ACC112 (cell line): ENCODE results near the gene IGSF21.

Experiments
- H2AFZ ChIP-seq: fragments of 200-600 bp; sonication (generic); one replicate; pipeline ENCODE4 v1.6.0; 2017; ENCODE audit warnings: antibody characterized with exemption, low read length; ENCODE audit not compliant: unreplicated experiment
- H3K27ac ChIP-seq: fragments of 200-600 bp; sonication (generic); 2 replicates; pipeline ENCODE4 v1.5.1; 2014; ENCODE audit warnings: low read depth, mild to moderate bottlenecking, antibody characterized with exemption, low read length, moderate library complexity
- H3K27me3 ChIP-seq: fragments of 200-600 bp; sonication (generic); 2 replicates; pipeline ENCODE4 v1.6.1; 2014; ENCODE audit warnings: mild to moderate bottlenecking, antibody characterized with exemption, low read length, moderate library complexity, mixed read lengths; ENCODE audit not compliant: insufficient read depth
- H3K36me3 ChIP-seq: fragments of 200-600 bp; sonication (generic); 2 replicates; pipeline ENCODE4 v1.6.1; 2016; ENCODE audit warnings: mild to moderate bottlenecking, antibody characterized with exemption, low read length, moderate library complexity, mixed read lengths; ENCODE audit not compliant: insufficient read depth
- H3K4me1 ChIP-seq: fragments of 200-600 bp; sonication (generic); one replicate; pipeline ENCODE4 v1.6.1; 2016; ENCODE audit warnings: low read length, mixed read lengths; ENCODE audit not compliant: insufficient read depth, unreplicated experiment, control insufficient read depth
- H3K4me3 ChIP-seq: fragments of 200-600 bp; sonication (generic); 2 replicates; pipeline ENCODE4 v1.5.1; 2014; ENCODE audit warnings: mild to moderate bottlenecking, low read depth, low read length
- H3K79me2 ChIP-seq: fragments of 200-600 bp; sonication (generic); one replicate; pipeline ENCODE4 v1.6.0; 2016; ENCODE audit warnings: low read length; ENCODE audit not compliant: control insufficient read depth, unreplicated experiment, insufficient read depth

Gene IGSF21

DNA sequence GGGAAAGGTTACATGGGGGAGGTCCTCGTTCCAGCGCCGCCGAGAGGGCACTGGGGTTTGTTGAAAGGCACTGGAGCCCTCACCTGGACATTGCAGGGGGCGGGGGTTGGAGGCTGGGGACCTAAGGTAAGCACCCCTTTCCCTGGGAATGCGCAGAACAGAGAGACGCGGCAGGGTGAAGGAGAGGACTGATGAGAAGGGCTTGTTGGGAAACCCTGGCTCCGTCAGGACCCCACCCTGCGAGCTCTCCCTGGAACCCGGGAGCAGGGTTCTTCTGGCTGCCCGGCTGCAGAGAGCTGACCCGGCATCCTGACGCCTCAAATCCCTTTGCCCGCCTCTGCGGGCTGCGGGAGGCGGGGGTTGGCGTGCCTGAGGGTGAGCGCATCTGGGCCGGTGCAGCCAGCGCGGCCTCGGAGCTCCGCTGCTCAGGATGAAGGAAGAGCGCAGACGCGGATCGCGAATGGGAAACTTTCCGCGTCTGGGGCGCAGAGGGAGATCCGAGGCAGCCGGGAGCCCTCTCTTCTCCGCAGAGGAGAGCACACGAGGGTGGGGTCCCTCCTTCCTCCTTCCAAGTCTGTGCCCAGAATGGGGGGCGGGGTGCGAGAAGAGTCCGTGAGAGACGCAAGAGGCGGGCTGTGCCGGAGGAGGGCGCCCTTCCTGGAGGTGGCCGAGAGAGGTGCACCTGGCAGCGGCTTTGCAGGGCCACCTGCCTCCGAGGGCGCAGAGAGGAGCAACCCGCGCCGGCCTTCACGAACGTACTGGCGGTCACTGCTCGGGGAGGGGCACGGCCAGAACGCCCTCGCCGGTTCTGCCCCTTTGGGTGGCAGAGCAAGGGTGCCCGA lies 2.4 kb downstream of the IGSF21 start:
- no peak overlapping the region for H2AFZ ChIP-seq
- no peaks in the 10 kb centered on the region for H3K79me2 ChIP-seq
- no peak overlapping the region for H3K4me3 ChIP-seq
- no peak overlapping the region for H3K27ac ChIP-seq
- peaks cover 68% of the 10 kb centered on the region for H3K27me3 ChIP-seq
- no peaks in the 10 kb centered on the region for H3K36me3 ChIP-seq
- no peaks in the 10 kb centered on the region for H3K4me1 ChIP-seq

DNA sequence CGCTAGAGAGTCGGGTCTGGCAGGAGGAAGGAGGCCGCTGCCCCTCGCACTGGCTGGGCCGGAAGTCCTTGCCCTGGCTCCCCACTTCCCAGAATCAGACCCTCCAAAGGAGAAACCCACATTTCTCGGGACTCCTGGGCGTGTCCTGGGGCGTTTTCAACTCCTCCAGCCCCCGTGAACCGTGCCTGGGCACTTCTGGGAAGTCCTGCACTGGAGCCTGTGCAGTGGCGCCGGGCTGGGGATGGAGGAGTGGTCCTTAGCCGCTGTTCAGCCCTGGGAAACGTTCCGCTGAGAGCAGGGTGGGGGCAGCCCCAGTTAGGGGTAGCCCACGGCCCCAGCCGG lies 3.0 kb downstream of the IGSF21 start:
- no peaks in the 10 kb centered on the region for H3K36me3 ChIP-seq
- H3K4me3 ChIP-seq: no peak overlapping the region
- H3K79me2 ChIP-seq: no peaks in the 10 kb centered on the region
- no peak overlapping the region for H3K27ac ChIP-seq
- H3K4me1 ChIP-seq: no peaks in the 10 kb centered on the region
- no peak overlapping the region for H2AFZ ChIP-seq
- H3K27me3 ChIP-seq: peaks cover 67% of the 10 kb centered on the region

DNA sequence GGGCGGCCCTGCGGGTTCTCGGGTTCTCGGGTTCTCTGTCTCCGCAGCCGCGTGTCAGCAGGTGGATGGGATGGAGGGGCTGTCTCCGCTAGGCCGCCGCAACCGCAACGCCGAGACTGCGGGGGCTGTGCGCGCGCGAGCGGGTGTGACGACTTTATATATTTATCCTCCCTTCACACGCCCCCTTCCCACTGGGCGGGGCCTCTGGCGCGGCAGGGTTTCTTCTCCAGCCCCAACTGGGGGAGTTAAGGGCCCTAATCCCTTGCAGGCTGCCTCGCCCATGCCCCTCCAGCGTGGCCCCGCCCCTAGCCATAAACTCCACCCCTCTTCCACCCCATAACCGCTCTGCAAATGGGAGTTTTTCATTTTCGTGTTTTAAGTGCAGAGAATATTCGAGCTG lies 3.4 kb downstream of the IGSF21 start:
- Histone ChIP-seq H3K4me3 (no peak overlapping the region), H3K27me3 (peaks cover 63% of the 10 kb centered on the region), H2AFZ (no peak overlapping the region), H3K27ac (no peak overlapping the region), H3K79me2 (no peaks in the 10 kb centered on the region), H3K4me1 (no peaks in the 10 kb centered on the region), H3K36me3 (no peaks in the 10 kb centered on the region)

DNA sequence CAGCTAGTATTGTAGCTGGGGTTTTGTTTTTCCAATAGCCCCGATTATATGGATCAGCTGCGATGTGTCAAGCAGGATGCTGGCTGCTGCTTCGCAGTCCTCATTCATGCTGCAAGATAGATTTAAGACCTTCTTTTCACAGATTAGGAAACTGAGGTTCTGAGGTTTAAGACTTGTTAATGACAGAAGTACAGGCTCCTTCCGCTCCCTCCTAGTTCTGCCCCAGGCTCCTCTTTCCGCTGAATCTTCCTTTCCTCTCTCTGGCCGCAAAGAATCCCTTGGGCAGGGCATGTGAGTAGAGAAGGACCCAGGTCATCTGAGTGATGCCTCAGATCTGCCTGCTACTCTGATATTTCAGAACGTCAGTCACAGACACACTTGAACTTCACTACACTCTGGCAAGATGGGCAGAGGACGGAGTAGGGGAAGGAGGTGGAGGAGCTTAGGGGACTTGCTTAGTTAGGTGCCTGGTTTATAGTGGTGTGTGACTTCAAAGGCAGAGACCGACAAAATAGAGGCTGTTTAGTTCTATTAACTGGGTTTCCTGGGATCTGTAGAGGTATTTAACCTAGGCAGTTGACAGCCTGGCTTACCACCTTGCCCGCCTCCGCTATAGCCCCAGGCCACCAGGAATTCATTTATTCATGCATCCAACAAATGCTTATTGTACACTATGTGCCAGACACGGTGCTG lies 4.2 kb downstream of the IGSF21 start:
- Histone ChIP-seq H3K4me1 (no peaks in the 10 kb centered on the region), H3K79me2 (no peaks in the 10 kb centered on the region), H2AFZ (no peak overlapping the region), H3K36me3 (no peaks in the 10 kb centered on the region), H3K27me3 (peaks cover 58% of the 10 kb centered on the region), H3K27ac (no peak overlapping the region), H3K4me3 (no peak overlapping the region)

DNA sequence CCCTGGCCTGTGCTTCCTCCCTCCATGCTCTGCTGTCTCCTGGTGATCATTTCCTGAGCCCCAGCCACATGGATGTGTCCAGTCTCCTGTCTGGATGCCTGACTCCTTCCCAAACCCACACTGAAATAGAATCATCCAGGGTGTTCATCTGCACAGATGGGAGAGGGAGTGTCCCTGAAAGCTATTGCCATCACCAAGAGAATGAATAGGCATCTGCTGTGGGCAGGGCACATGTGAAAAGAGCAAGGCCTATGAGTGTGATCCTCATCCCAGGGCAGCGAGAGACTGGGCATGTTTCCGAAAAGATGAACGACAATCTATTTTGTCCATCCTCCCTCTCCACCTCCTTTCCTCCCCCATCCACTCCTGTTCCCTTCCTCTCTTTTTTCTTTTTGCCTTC lies 5.0 kb downstream of the IGSF21 start:
- Histone ChIP-seq H3K27ac (no peak overlapping the region), H3K79me2 (no peaks in the 10 kb centered on the region), H3K4me1 (no peaks in the 10 kb centered on the region), H2AFZ (no peak overlapping the region), H3K27me3 (peaks cover 51% of the 10 kb centered on the region), H3K36me3 (no peaks in the 10 kb centered on the region), H3K4me3 (no peak overlapping the region)

DNA sequence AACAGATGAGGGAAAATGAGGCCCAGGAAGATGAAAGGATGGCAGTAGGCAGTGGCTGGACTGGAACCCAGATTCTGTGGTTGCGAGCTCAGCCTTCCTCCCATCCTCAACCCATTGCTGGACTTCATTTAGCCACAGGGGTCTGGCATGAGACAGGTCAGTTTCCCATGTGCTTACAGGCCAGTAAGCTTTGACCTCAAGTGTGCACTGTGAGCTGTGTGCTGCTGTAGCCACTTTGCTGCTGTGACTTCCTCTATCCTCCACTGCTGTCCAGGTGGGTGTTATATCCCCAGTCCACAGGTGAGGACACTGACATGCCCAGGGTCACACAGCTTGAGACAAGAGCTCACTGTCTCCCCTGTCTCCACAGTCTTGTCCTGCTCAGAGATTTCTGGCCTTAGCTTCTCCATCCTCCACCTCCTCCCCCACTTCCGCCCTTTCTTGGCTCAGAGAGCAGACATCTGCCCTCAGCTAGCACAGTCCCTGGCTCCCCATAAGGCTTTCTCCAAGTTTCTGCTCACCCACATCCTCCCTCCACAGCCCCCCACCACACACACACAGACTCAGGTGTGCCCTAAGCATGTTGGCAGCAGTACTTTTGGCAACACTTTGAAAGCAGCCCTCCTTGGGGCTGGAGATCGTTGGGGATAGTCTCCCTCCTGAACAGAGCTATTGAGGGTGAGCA lies 7.3 kb downstream of the IGSF21 start:
- no peaks in the 10 kb centered on the region for H3K4me1 ChIP-seq
- H3K4me3 ChIP-seq: no peak overlapping the region
- H3K27me3 ChIP-seq: peaks cover 32% of the 10 kb centered on the region
- H2AFZ ChIP-seq: no peak overlapping the region
- no peaks in the 10 kb centered on the region for H3K36me3 ChIP-seq
- no peaks in the 10 kb centered on the region for H3K79me2 ChIP-seq
- no peak overlapping the region for H3K27ac ChIP-seq

DNA sequence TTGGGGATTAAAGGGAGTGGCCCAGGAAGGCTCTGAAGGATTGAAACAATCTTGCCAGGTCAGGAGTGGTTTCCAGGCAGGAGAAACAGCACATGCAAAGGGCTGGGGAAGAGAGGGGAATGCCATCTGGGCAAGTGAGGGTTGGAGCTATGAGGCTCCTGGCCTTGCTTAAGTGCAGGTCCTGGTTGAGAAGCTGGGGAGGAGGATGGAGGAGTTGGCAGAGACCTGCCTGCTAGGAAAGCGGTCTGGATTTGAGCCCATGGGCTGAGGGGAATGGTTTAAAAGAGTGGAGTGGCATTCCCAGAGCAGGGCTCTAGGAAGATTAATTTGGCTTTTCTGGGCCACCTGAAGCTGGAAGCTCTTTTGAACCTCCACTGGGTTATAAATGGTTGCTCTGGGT lies 9.2 kb downstream of the IGSF21 start:
- H2AFZ ChIP-seq: no peak overlapping the region
- no peaks in the 10 kb centered on the region for H3K79me2 ChIP-seq
- H3K27me3 ChIP-seq: peaks cover 13% of the 10 kb centered on the region
- H3K4me3 ChIP-seq: no peak overlapping the region
- no peaks in the 10 kb centered on the region for H3K4me1 ChIP-seq
- H3K27ac ChIP-seq: no peak overlapping the region
- no peaks in the 10 kb centered on the region for H3K36me3 ChIP-seq

DNA sequence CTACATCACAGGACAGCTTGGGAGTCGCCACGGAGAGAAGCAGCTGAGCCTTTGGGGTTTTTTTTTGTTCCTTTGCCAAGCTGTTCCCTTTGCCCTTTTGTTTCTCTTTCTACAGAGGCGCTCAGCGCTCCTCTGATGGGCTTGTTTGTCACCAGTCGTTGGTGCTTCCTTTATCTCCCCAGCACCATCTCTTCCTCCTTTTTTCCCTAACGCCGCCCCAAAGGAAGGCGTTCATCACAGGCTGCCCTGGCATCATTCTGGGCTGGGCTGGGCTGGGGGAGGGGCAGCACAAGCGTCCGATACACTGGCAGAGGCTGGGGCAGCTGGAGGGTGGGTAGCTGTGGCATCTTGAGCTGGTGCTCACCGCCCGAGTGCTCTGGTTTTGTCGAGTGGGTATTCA lies 10.5 kb downstream of the IGSF21 start:
- H3K4me1 ChIP-seq: no peaks in the 10 kb centered on the region

DNA sequence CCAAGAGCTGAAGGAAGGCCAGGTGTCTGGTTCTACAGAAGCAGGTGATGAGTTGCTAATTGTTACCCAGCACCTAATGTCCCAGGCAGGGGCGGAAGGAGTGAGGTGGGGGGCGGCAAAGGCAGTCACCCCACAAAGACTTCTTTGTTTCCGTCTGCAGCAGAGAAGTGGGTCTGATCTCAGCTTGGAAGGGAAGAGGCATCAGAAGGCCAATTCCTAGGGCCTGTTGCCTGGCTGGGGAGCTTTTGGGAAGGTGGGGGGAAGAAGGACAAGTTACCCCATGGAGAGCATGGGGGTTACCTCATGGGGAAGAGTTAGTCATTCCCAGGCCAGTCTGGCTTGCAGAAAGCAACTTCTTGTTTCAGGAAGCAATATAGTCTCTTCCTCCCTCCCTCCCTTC lies 10.9 kb downstream of the IGSF21 start:
- H2AFZ ChIP-seq: no peak overlapping the region
- H3K4me1 ChIP-seq: no peaks in the 10 kb centered on the region
- no peak overlapping the region for H3K27ac ChIP-seq
- H3K27me3 ChIP-seq: no peaks in the 10 kb centered on the region
- H3K4me3 ChIP-seq: no peak overlapping the region
- no peaks in the 10 kb centered on the region for H3K79me2 ChIP-seq
- H3K36me3 ChIP-seq: no peaks in the 10 kb centered on the region

More for the DNA sequence above, 10.5 kb downstream of the IGSF21 start:
- no peaks in the 10 kb centered on the region for H3K36me3 ChIP-seq
- no peak overlapping the region for H2AFZ ChIP-seq
- H3K79me2 ChIP-seq: no peaks in the 10 kb centered on the region
- no peak overlapping the region for H3K27ac ChIP-seq
- no peaks in the 10 kb centered on the region; the same call in 1 of the 2 replicates for H3K27me3 ChIP-seq
- no peak overlapping the region for H3K4me3 ChIP-seq

DNA sequence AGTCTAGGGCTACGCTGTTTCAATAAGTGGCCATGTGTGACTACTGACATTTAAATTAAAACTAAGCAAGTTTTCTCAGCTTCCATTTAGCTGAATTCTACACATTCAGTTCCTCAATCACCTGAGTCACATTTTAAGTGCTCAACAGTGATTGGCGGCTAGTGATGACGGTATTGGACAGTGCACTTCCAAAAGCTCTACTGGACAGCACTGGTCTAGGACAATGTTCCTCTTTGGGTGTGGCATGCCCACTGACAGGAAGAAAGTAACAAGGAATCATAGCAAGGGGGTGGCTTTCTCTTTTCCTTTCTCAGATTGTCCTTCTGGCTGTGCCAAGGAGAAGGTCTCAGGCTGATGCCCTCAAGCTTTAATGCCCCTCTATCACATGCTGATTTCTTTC lies 11.7 kb downstream of the IGSF21 start:
- no peak overlapping the region for H2AFZ ChIP-seq
- H3K4me1 ChIP-seq: no peaks in the 10 kb centered on the region
- H3K27ac ChIP-seq: no peak overlapping the region
- H3K27me3 ChIP-seq: no peaks in the 10 kb centered on the region
- H3K4me3 ChIP-seq: no peak overlapping the region
- no peaks in the 10 kb centered on the region for H3K36me3 ChIP-seq
- H3K79me2 ChIP-seq: no peaks in the 10 kb centered on the region
